ENCODE measurements around the gene MBLAC1. TPM values are rescaled to one million over a fixed set of nuclear protein-coding genes. Genes with fewer than 3 reads are reported as not detected.

The MBLAC1 gene
- total and polyA plus RNA-seq, 9 of the 15 experiments (the other 6 are each of a cell fraction or from before 2014, with no cell fraction given), result 0.03 to 3.1 (median 0.52) TPM

DNA sequence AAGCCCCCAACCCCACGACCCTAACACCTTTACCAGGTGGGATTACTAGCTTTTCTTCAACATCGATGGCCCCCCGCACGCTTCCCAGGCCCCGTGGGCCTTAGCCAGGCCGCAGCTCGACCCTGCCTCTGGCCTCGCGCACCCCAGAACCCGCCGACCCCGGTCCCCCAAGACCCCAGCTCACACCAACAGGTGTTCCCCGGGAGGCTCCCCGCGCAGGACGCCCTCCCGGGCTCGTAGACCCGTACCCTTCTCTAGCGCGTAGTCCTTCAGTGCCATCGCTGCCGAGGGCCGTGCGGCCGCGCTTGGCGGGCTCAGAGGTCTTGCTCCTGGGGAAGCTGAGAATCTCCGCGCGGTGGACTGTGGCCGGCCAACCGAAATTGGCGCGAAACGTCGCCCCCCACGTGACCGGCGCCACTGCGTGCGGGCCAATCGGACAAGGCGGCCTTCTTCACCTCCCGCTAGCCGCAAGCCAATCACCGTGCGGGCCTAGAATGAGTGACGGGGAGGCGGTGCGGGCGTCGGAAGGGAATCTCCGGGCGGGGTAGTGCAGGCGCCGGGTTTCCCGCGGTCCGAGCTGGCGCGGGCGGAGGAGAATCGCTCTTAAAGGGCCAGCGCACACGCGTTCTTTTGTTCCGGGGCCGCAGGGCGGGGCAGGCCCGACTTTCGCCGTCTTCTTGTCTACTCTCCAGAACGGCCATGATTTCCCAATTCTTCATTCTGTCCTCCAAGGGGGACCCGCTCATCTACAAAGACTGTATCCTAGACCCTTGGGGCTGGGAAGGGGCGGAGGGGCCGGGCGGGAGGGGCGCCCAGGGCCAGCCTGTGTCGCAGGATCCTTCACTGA, 25.5 kb upstream of the MBLAC1 start, which contains the start of the genes AP4M1 and MCM7 (continued):
- TF ChIP-seq RBBP5 (IDR thresholded peaks at IDR 0.05; ENCODE audit: borderline replicate concordance, insufficient read depth, low read length, poor library complexity, severe bottlenecking), result peak; percentile 49
- TF ChIP-seq, protein P1, sequence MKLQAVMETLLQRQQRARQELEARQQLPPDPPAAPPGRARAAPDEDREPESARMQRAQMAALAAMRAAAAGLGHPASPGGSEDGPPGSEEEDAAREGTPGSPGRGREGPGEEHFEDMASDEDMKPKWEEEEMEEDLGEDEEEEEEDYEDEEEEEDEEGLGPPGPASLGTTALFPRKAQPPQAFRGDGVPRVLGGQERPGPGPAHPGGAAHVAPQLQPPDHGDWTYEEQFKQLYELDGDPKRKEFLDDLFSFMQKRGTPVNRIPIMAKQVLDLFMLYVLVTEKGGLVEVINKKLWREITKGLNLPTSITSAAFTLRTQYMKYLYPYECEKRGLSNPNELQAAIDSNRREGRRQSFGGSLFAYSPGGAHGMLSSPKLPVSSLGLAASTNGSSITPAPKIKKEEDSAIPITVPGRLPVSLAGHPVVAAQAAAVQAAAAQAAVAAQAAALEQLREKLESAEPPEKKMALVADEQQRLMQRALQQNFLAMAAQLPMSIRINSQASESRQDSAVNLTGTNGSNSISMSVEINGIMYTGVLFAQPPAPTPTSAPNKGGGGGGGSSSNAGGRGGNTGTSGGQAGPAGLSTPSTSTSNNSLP (IDR thresholded peaks at IDR 0.05; ENCODE audit: borderline replicate concordance, low read depth, low read length), result 0 out of 2 replicates have a peak, but pooled peaks have one; percentile 19
- TF ChIP-seq ZNF76 (CRISPR knock-in tag; IDR thresholded peaks at IDR 0.05; ENCODE audit: borderline replicate concordance), result 0 out of 2 replicates have a peak, but pooled peaks have one; percentile 24
- TF ChIP-seq C11orf30 (IDR thresholded peaks at IDR 0.05; ENCODE audit: low read depth), result peak; percentile 73
- 0 out of 2 replicates have a peak, but pooled peaks have one; percentile 62 for TF ChIP-seq ZBTB17 (CRISPR knock-in tag; IDR thresholded peaks at IDR 0.05)
- no peak for TF ChIP-seq HOXB6 (CRISPR knock-in tag; IDR thresholded peaks at IDR 0.05; ENCODE audit: borderline replicate concordance)
- 0 out of 2 replicates have a peak, but pooled peaks have one; percentile 25 for TF ChIP-seq LEF1 (IDR thresholded peaks at IDR 0.05)
- peak; percentile 98 for TF ChIP-seq RBFOX2 (IDR thresholded peaks at IDR 0.05; ENCODE audit: low read depth, low read length)
- peak; percentile 53 to 68; a peak in 2 of 4 replicates for TF ChIP-seq FOXK2 (conservative IDR thresholded peaks at IDR 0.05 in 1 of 2, IDR thresholded peaks at IDR 0.05 in 1 of 2; ENCODE audit: low read depth in 2 of 2)
- 0 out of 2 replicates have a peak, but pooled peaks have one; percentile 63 for TF ChIP-seq FOXK1 (CRISPR knock-in tag; IDR thresholded peaks at IDR 0.05; ENCODE audit: borderline replicate concordance)
- TF ChIP-seq SRF (CRISPR knock-in tag; IDR thresholded peaks at IDR 0.05), result peak in 1 of 2 experiments; percentile 84; a peak in 2 of 4 replicates
- 0 out of 2 replicates have a peak, but pooled peaks have one; percentile 40 for TF ChIP-seq ZNF41 (CRISPR knock-in tag; conservative IDR thresholded peaks at IDR 0.05)
- peak; percentile 53 for TF ChIP-seq ZFX (CRISPR knock-in tag; IDR thresholded peaks at IDR 0.05)
- TF ChIP-seq MEF2A (IDR thresholded peaks at IDR 0.05; ENCODE audit: control insufficient read depth, low read depth, low read length), result 0 out of 2 replicates have a peak, but pooled peaks have one; percentile 11
- TF ChIP-seq HDGF (IDR thresholded peaks at IDR 0.05), result no peak
- TF ChIP-seq, protein P2, sequence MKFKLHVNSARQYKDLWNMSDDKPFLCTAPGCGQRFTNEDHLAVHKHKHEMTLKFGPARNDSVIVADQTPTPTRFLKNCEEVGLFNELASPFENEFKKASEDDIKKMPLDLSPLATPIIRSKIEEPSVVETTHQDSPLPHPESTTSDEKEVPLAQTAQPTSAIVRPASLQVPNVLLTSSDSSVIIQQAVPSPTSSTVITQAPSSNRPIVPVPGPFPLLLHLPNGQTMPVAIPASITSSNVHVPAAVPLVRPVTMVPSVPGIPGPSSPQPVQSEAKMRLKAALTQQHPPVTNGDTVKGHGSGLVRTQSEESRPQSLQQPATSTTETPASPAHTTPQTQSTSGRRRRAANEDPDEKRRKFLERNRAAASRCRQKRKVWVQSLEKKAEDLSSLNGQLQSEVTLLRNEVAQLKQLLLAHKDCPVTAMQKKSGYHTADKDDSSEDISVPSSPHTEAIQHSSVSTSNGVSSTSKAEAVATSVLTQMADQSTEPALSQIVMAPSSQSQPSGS (CRISPR knock-in tag; IDR thresholded peaks at IDR 0.05), result 0 out of 2 replicates have a peak, but pooled peaks have one; percentile 52
- TF ChIP-seq FOS (IDR thresholded peaks at IDR 0.05; ENCODE audit: extremely low read depth, insufficient read length), result peak; percentile 89
- TF ChIP-seq SP1 (CRISPR knock-in tag; IDR thresholded peaks at IDR 0.05), result peak; percentile 86
- no peak for TF ChIP-seq KLF16 (IDR thresholded peaks at IDR 0.05)
- TF ChIP-seq, protein P3, sequence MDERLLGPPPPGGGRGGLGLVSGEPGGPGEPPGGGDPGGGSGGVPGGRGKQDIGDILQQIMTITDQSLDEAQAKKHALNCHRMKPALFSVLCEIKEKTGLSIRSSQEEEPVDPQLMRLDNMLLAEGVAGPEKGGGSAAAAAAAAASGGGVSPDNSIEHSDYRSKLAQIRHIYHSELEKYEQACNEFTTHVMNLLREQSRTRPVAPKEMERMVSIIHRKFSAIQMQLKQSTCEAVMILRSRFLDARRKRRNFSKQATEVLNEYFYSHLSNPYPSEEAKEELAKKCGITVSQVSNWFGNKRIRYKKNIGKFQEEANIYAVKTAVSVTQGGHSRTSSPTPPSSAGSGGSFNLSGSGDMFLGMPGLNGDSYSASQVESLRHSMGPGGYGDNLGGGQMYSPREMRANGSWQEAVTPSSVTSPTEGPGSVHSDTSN (CRISPR knock-in tag; IDR thresholded peaks at IDR 0.05; ENCODE audit: low read depth), result peak; percentile 98
- TF ChIP-seq, protein P3 (tag; conservative IDR thresholded peaks at IDR 0.05; ENCODE audit: low read depth), result peak; percentile 98
- TF ChIP-seq ZNF121 (CRISPR knock-in tag; conservative IDR thresholded peaks at IDR 0.05), result no peak
